Measurements from ENCODE around the gene LRCOL1. TPM values are rescaled to one million over a fixed set of nuclear protein-coding genes. Genes with fewer than 3 reads are reported as not detected.

Gene LRCOL1
- total and polyA plus RNA-seq, 10 of the 15 experiments (the other 5 are each of a cell fraction or from before 2014, with no cell fraction given) = not detected

- Histone ChIP-seq H4K20me1 (ENCODE audit: control insufficient read depth, insufficient read depth) (no peaks in the 10 kb centered on the region), H3K79me2 (ENCODE audit: control insufficient read depth, insufficient read depth, low read length) (no peaks in the 10 kb centered on the region), H3K4me1 (ENCODE audit: control insufficient read depth, insufficient read depth, low read length) (no peaks in the 10 kb centered on the region), H3K27me3 (replicated peaks in 1 of 2; ENCODE audit: control insufficient read depth in 2 of 2, insufficient read depth in 2 of 2, low read length in 1 of 2) (no peaks in the 10 kb centered on the region), H3K4me3 (no peak overlapping the region), H3K9me3 (replicated peaks; ENCODE audit: control insufficient read depth, insufficient read depth, low read length) (peaks cover 12% of the 10 kb centered on the region), H3K9ac (ENCODE audit: control insufficient read depth, insufficient read depth, low read length) (no peak overlapping the region), H3K27ac (ENCODE audit: control insufficient read depth, insufficient read depth) (no peak overlapping the region), H2AFZ (ENCODE audit: control insufficient read depth, low read depth, low read length) (no peak overlapping the region), H3K36me3 (ENCODE audit: control insufficient read depth in 2 of 2, insufficient read depth in 2 of 2, low read length in 1 of 2) (no peaks in the 10 kb centered on the region), H3K4me2 (ENCODE audit: control insufficient read depth, insufficient read depth) (no peak overlapping the region)
- no TSS peak for BruUV-seq (replicated peaks)
- WGBS (ENCODE audit: insufficient coverage, insufficient replicate concordance, low lambda C conversion rate, missing lambda C conversion rate) = 58% methylated on average over 13 of the region's 16 CpGs
- ChIA-PET POLR2A (no interaction called here), SMC1A (ENCODE audit: uncharacterized antibody, unreplicated experiment) (interaction anchor here (1.2 kb wide), 1 partner anchor 202 kb away, joined by 4 read pairs; no protein-coding TSS in a partner anchor), RAD21 (ENCODE audit: unreplicated experiment) (interaction anchor here (1.0 to 1.3 kb wide), 4 partner anchors 14 to 201 kb away, joined by 3 to 22 read pairs (median 4); no protein-coding TSS in a partner anchor), CTCF (interaction anchor here (0.6 to 3.5 kb wide), 14 partner anchors 8 to 716 kb away, joined by 3 to 37 read pairs (median 4); no protein-coding TSS in a partner anchor)
- ATAC-seq (no peak), FAIRE-seq (no peak), DNase-seq (ENCODE audit: low read depth, low spot score) (no peak)
- intact Hi-C loops (cut with micrococcal nuclease; ENCODE audit: unreplicated experiment) = loop anchor here (1.0 kb wide), 2 partner anchors 200 to 461 kb away; no protein-coding TSS in a partner anchor
- in situ Hi-C loops (cut with MboI) = no loop called here
- TF ChIP-seq SP1 (IDR thresholded peaks at IDR 0.05; ENCODE audit: low read depth, low read length) = no peak
- TF ChIP-seq, protein P1, sequence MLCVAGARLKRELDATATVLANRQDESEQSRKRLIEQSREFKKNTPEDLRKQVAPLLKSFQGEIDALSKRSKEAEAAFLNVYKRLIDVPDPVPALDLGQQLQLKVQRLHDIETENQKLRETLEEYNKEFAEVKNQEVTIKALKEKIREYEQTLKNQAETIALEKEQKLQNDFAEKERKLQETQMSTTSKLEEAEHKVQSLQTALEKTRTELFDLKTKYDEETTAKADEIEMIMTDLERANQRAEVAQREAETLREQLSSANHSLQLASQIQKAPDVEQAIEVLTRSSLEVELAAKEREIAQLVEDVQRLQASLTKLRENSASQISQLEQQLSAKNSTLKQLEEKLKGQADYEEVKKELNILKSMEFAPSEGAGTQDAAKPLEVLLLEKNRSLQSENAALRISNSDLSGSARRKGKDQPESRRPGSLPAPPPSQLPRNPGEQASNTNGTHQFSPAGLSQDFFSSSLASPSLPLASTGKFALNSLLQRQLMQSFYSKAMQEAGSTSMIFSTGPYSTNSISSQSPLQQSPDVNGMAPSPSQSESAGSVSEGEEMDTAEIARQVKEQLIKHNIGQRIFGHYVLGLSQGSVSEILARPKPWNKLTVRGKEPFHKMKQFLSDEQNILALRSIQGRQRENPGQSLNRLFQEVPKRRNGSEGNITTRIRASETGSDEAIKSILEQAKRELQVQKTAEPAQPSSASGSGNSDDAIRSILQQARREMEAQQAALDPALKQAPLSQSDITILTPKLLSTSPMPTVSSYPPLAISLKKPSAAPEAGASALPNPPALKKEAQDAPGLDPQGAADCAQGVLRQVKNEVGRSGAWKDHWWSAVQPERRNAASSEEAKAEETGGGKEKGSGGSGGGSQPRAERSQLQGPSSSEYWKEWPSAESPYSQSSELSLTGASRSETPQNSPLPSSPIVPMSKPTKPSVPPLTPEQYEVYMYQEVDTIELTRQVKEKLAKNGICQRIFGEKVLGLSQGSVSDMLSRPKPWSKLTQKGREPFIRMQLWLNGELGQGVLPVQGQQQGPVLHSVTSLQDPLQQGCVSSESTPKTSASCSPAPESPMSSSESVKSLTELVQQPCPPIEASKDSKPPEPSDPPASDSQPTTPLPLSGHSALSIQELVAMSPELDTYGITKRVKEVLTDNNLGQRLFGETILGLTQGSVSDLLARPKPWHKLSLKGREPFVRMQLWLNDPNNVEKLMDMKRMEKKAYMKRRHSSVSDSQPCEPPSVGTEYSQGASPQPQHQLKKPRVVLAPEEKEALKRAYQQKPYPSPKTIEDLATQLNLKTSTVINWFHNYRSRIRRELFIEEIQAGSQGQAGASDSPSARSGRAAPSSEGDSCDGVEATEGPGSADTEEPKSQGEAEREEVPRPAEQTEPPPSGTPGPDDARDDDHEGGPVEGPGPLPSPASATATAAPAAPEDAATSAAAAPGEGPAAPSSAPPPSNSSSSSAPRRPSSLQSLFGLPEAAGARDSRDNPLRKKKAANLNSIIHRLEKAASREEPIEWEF (IDR thresholded peaks at IDR 0.05; ENCODE audit: insufficient replicate concordance, low read depth, low read length) = no peak
- no peak for TF ChIP-seq HCFC1 (IDR thresholded peaks at IDR 0.05; ENCODE audit: low read length)
- TF ChIP-seq POU2F2 (IDR thresholded peaks at IDR 0.05; ENCODE audit: borderline replicate concordance, low read depth, low read length) = no peak
- TF ChIP-seq, protein P2, sequence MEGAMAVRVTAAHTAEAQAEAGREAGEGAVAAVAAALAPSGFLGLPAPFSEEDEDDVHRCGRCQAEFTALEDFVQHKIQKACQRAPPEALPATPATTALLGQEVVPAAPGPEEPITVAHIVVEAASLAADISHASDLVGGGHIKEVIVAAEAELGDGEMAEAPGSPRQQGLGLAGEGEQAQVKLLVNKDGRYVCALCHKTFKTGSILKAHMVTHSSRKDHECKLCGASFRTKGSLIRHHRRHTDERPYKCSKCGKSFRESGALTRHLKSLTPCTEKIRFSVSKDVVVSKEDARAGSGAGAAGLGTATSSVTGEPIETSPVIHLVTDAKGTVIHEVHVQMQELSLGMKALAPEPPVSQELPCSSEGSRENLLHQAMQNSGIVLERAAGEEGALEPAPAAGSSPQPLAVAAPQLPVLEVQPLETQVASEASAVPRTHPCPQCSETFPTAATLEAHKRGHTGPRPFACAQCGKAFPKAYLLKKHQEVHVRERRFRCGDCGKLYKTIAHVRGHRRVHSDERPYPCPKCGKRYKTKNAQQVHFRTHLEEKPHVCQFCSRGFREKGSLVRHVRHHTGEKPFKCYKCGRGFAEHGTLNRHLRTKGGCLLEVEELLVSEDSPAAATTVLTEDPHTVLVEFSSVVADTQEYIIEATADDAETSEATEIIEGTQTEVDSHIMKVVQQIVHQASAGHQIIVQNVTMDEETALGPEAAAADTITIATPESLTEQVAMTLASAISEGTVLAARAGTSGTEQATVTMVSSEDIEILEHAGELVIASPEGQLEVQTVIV (IDR thresholded peaks at IDR 0.05; ENCODE audit: borderline replicate concordance, partially characterized antibody) = no peak
- TF ChIP-seq, protein P3, sequence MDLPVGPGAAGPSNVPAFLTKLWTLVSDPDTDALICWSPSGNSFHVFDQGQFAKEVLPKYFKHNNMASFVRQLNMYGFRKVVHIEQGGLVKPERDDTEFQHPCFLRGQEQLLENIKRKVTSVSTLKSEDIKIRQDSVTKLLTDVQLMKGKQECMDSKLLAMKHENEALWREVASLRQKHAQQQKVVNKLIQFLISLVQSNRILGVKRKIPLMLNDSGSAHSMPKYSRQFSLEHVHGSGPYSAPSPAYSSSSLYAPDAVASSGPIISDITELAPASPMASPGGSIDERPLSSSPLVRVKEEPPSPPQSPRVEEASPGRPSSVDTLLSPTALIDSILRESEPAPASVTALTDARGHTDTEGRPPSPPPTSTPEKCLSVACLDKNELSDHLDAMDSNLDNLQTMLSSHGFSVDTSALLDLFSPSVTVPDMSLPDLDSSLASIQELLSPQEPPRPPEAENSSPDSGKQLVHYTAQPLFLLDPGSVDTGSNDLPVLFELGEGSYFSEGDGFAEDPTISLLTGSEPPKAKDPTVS (IDR thresholded peaks at IDR 0.05; ENCODE audit: low read depth, low read length) = no peak
- TF ChIP-seq ATF7 (IDR thresholded peaks at IDR 0.05; ENCODE audit: low read depth) = no peak
- TF ChIP-seq SUPT20H (IDR thresholded peaks at IDR 0.05; ENCODE audit: borderline replicate concordance, control insufficient read depth, low read depth, low read length) = no peak
- no peak for TF ChIP-seq NRF1 (conservative IDR thresholded peaks at IDR 0.05; ENCODE audit: low read depth, low read length)
- no peak for TF ChIP-seq ZNF687 (IDR thresholded peaks at IDR 0.05)
Measured at GRCh38 chr12:132615579-132616038, 5.2 kb upstream of the LRCOL1 start.
